Left lobe of liver (tissue), 2 donors: ENCODE data around the gene PSMD14. TPM values are rescaled to one million over a fixed set of nuclear protein-coding genes. Genes with fewer than 3 reads are reported as not detected.

Experiments used
- ATAC-seq: fragments of 200-7000 bp; cut with Tn5 transposase; one replicate; pipeline ENCODE4 v1.9.1; 2020; ENCODE audit warnings: mild to moderate bottlenecking, moderate library complexity
- DNase-seq: peaks from one replicate; pipeline ENCODE4 v3.0.0-alpha.2; 2020; ENCODE audit warnings: low spot score
- total RNA-seq: library from RNA; stranded (reverse); gene quantifications from one replicate; pipeline ENCODE4 v1.2.1, GENCODE V29; 2021
- donor health status: DM: no; HTN: no; CAD: no; lungs with moderate emphysema.
- donor health status: DM: no; HTN: yes; CAD: no.

The PSMD14 gene
- total RNA-seq, 1 donor from 2014 or later, result 20.4 TPM

GRCh38 chr2:161417438-161418274 is 109.4 kb downstream of the PSMD14 start:
- ATAC-seq, result no peak
- no peak for DNase-seq

- no peak for DNase-seq
- ATAC-seq, result no peak
Measured at GRCh38 chr2:161418275-161418714, 110.1 kb downstream of the PSMD14 start.

- no peak for DNase-seq
- ATAC-seq, result no peak
Measured at GRCh38 chr2:161418715-161419637, 110.8 kb downstream of the PSMD14 start.

- ATAC-seq (no peak), DNase-seq (no peak)
Measured at GRCh38 chr2:161419638-161420190, 111.5 kb downstream of the PSMD14 start.

- DNase-seq, result no peak
- ATAC-seq, result no peak
Measured at GRCh38 chr2:161420406-161421074, 112.3 kb downstream of the PSMD14 start.

GRCh38 chr2:161421686-161422085 is 113.5 kb downstream of the PSMD14 start:
- no peak for ATAC-seq
- no peak for DNase-seq

GRCh38 chr2:161422816-161423403 is 114.7 kb downstream of the PSMD14 start:
- ATAC-seq, result no peak
- DNase-seq, result no peak

- DNase-seq (no peak), ATAC-seq (peak; percentile 60)
Measured at GRCh38 chr2:161423421-161424393, 115.5 kb downstream of the PSMD14 start.

GRCh38 chr2:161424394-161424769 is 116.2 kb downstream of the PSMD14 start:
- DNase-seq (no peak), ATAC-seq (no peak)

- no peak for DNase-seq
- ATAC-seq, result no peak
Measured at GRCh38 chr2:161424891-161425727, 116.9 kb downstream of the PSMD14 start.

GRCh38 chr2:161425728-161426454 is 117.7 kb downstream of the PSMD14 start:
- DNase-seq, result no peak
- no peak for ATAC-seq

- ATAC-seq (no peak), DNase-seq (no peak)
Measured at GRCh38 chr2:161426455-161426921, 118.3 kb downstream of the PSMD14 start.

- DNase-seq (no peak), ATAC-seq (no peak)
Measured at GRCh38 chr2:161426922-161427663, 118.9 kb downstream of the PSMD14 start.

- DNase-seq (no peak), ATAC-seq (no peak)
Measured at GRCh38 chr2:161427664-161428587, 119.7 kb downstream of the PSMD14 start.

GRCh38 chr2:161430386-161430785 is 122.2 kb downstream of the PSMD14 start:
- DNase-seq (no peak), ATAC-seq (no peak)

GRCh38 chr2:161432107-161432506 is 123.9 kb downstream of the PSMD14 start:
- ATAC-seq, result no peak

More at GRCh38 chr2:161432107-161432506, 123.9 kb downstream of the PSMD14 start:
- no peak for DNase-seq
